ENCODE measurements around the gene UBTD2. TPM values are rescaled to one million over a fixed set of nuclear protein-coding genes. Genes with fewer than 3 reads are reported as not detected.

The UBTD2 gene
- total and polyA plus RNA-seq, 2 experiments from 2014 or later, result 17.9 to 46.3 TPM

GRCh38 chr5:172194985-172195774, 88.4 kb downstream of the UBTD2 start:
- Mint-ChIP-seq H3K27ac (no peak overlapping the region), H3K4me3 (no peak overlapping the region), H3K36me3 (ENCODE audit: low read depth) (peaks cover 6% of the 10 kb centered on the region; the same call in 1 of the 3 replicates), H3K4me1 (no peaks in the 10 kb centered on the region), H3K9me3 (peaks cover 4% of the 10 kb centered on the region; the same call in 1 of the 3 replicates), H3K27me3 (ENCODE audit: insufficient read depth, low read depth, poor library complexity) (peaks cover 12% of the 10 kb centered on the region)
- Histone ChIP-seq H4K20me1 (replicated peaks; ENCODE audit: insufficient read depth) (no peaks in the 10 kb centered on the region), H3K4me3 (no peak overlapping the region), H2AFZ (no peak overlapping the region), H3K27ac (ENCODE audit: low read depth) (no peak overlapping the region), H3K27me3 (ENCODE audit: insufficient read depth) (peaks cover 5% of the 10 kb centered on the region), H3K4me1 (ENCODE audit: insufficient read depth) (peaks cover under 1% of the 10 kb centered on the region; the same call in 1 of the 2 replicates), H3K36me3 (ENCODE audit: insufficient read depth) (no peaks in the 10 kb centered on the region), H3K4me2 (no peak overlapping the region), H3K79me2 (replicated peaks; ENCODE audit: insufficient read depth) (no peaks in the 10 kb centered on the region), H3F3A (replicated peaks; ENCODE audit: low read depth) (no peaks in the 10 kb centered on the region), H3K9me2 (ENCODE audit: insufficient read depth) (peaks cover 4% of the 10 kb centered on the region; the same call in 1 of the 2 replicates)
- no peak for DNase-seq (ENCODE audit: low spot score)
- no peak for TF ChIP-seq EZH2phosphoT487 (IDR thresholded peaks at IDR 0.05; ENCODE audit: unreplicated experiment)
- TF ChIP-seq EZH2 (IDR thresholded peaks at IDR 0.05; ENCODE audit: low read depth, unreplicated experiment), result no peak
- no peak for TF ChIP-seq ZNF114 (CRISPR knock-in tag; IDR thresholded peaks at IDR 0.05)
- TF ChIP-seq NANOG (IDR thresholded peaks at IDR 0.05; ENCODE audit: borderline replicate concordance), result no peak
- TF ChIP-seq JUNB (IDR thresholded peaks at IDR 0.05; ENCODE audit: unreplicated experiment), result no peak
- TF ChIP-seq, protein P1, sequence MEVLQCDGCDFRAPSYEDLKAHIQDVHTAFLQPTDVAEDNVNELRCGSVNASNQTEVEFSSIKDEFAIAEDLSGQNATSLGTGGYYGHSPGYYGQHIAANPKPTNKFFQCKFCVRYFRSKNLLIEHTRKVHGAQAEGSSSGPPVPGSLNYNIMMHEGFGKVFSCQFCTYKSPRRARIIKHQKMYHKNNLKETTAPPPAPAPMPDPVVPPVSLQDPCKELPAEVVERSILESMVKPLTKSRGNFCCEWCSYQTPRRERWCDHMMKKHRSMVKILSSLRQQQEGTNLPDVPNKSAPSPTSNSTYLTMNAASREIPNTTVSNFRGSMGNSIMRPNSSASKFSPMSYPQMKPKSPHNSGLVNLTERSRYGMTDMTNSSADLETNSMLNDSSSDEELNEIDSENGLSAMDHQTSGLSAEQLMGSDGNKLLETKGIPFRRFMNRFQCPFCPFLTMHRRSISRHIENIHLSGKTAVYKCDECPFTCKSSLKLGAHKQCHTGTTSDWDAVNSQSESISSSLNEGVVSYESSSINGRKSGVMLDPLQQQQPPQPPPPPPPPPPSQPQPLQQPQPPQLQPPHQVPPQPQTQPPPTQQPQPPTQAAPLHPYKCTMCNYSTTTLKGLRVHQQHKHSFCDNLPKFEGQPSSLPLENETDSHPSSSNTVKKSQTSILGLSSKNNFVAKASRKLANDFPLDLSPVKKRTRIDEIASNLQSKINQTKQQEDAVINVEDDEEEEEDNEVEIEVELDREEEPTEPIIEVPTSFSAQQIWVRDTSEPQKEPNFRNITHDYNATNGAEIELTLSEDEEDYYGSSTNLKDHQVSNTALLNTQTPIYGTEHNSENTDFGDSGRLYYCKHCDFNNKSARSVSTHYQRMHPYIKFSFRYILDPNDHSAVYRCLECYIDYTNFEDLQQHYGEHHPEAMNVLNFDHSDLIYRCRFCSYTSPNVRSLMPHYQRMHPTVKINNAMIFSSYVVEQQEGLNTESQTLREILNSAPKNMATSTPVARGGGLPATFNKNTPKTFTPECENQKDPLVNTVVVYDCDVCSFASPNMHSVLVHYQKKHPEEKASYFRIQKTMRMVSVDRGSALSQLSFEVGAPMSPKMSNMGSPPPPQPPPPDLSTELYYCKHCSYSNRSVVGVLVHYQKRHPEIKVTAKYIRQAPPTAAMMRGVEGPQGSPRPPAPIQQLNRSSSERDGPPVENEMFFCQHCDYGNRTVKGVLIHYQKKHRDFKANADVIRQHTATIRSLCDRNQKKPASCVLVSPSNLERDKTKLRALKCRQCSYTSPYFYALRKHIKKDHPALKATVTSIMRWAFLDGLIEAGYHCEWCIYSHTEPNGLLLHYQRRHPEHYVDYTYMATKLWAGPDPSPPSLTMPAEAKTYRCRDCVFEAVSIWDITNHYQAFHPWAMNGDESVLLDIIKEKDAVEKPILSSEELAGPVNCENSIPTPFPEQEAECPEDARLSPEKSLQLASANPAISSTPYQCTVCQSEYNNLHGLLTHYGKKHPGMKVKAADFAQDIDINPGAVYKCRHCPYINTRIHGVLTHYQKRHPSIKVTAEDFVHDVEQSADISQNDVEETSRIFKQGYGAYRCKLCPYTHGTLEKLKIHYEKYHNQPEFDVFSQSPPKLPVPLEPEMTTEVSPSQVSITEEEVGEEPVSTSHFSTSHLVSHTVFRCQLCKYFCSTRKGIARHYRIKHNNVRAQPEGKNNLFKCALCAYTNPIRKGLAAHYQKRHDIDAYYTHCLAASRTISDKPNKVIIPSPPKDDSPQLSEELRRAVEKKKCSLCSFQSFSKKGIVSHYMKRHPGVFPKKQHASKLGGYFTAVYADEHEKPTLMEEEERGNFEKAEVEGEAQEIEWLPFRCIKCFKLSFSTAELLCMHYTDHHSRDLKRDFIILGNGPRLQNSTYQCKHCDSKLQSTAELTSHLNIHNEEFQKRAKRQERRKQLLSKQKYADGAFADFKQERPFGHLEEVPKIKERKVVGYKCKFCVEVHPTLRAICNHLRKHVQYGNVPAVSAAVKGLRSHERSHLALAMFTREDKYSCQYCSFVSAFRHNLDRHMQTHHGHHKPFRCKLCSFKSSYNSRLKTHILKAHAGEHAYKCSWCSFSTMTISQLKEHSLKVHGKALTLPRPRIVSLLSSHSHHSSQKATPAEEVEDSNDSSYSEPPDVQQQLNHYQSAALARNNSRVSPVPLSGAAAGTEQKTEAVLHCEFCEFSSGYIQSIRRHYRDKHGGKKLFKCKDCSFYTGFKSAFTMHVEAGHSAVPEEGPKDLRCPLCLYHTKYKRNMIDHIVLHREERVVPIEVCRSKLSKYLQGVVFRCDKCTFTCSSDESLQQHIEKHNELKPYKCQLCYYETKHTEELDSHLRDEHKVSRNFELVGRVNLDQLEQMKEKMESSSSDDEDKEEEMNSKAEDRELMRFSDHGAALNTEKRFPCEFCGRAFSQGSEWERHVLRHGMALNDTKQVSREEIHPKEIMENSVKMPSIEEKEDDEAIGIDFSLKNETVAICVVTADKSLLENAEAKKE (CRISPR knock-in tag; IDR thresholded peaks at IDR 0.05), result no peak
- TF ChIP-seq POLR2AphosphoS5 (IDR thresholded peaks at IDR 0.05; ENCODE audit: low read depth), result no peak
- TF ChIP-seq CREB1 (CRISPR knock-in tag; IDR thresholded peaks at IDR 0.05; ENCODE audit: low read depth), result no peak
- peak; percentile 62 for ATAC-seq

Measured in GM23338 (cell line).